ENCODE results near the gene NEK7.

NEK7 gene

DNA sequence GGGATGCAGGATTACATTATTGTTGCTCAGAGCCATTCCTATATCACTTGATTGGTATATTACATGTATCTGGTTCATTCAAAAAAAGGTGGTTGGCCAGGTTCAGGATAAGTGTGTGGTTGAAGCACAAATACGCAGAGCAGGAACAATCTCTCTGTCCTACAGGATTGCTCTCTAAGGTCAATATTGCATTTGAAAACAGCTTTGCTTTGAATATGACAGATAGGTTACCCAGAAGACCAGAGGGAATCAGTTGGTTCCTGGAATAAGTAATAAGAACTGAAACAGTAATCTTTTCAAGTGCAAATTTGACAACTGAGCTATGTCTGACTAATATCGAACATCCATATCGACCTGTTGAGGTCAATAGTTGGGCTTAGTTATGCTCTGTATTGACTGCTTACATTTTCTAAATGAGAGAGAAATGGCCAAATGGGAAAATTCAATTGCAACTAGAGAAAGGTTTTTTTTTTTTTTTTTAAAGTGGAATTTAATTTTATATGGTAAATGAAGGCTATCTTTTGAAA lies 206.9 kb downstream of the NEK7 start:
- DNase-seq: no peak

DNA sequence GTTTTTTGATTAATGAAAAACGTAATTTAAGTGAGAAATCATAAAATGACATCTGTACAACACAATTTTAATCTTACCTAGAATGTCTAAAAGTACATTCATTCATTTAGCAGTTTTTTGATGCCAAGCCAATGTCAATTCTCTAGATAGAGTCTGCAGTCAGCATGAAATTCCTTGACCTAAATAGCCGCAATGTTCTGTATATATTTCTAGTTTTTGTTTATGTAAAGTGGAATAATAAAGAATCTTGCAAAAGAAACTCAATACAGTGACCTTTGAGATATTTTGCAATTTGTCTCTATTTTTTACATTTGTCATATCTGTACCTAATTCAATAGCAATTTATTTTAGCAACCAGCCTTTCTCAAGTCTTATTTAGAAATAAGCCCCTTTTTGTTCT lies 207.7 kb downstream of the NEK7 start:
- DNase-seq: no peak

DNA sequence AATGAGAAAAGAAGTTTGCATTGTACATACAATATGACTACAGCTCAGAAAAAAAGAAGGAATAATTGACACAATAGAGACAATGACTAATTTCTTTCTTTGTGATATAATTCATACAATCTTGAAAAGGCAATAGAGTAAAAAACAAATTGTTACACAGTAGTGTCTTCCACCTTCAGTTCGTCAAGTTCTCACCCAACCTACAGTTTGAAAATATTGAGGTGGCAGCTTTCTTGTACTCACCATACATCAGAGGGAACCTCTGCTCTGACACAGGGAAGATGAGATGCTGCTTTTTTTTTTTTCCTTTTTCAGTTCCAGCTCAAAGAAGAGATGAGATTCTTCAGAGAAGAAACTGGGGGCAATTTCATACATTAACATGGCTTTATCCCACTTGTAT lies 210.5 kb downstream of the NEK7 start:
- DNase-seq: no peak

DNA sequence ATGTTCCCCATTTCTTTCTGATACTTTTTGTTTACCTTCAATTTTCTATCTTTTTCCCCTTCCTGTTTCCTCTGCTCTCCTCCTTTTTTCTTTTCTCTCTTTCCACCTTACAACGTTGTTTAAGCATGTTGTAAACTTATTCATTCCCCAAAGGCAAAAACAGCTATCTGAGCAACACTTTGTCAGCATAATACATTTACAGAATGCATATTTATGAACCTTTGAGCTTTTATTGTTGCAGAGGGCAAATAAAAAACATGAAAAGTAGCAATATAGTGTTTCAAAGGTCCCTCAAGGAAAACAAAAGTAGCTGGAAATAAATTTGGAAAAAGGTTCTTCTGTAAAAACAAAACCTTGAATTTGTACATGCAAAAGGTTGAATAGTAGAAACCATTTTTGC lies 214.2 kb downstream of the NEK7 start:
- no peak for DNase-seq

Data from activated effector memory CD4-positive, alpha-beta T cell treated with anti-CD3 and anti-CD28 coated beads, Interleukin-2, amount 50 U/mL, for 16 hours (primary cell).